Activated CD8-positive, alpha-beta T cell treated with anti-CD3 and anti-CD28 coated beads for 36 hours (primary cell): ENCODE data around the gene VDAC2. TPM values are rescaled to one million over a fixed set of nuclear protein-coding genes. Genes with fewer than 3 reads are reported as not detected.

ENCODE experiments used
- ATAC-seq: fragments of 200-7000 bp; cut with Tn5 transposase; one replicate; pipeline ENCODE4 v1.10.0; 2021; ENCODE audit warnings: mild to moderate bottlenecking, moderate library complexity
- CTCF ChIA-PET: fragments of 350-600 bp; sonication (Branson Sonifier 250); formaldehyde crosslinking; loops from one replicate; lab custom pipeline; 2021; ENCODE audit warnings: antibody characterized with exemption; lab: Charles Lee
- POLR2A ChIA-PET: fragments of 350-600 bp; sonication (Branson Sonifier 250); formaldehyde crosslinking; loops from one replicate; lab custom pipeline; 2021; ENCODE audit warnings: antibody characterized with exemption; lab: Charles Lee
- DNase-seq: peaks from one replicate; pipeline ENCODE4 v3.0.0-alpha.2; 2020
- H3K27ac Mint-ChIP-seq: one replicate; pipeline ENCODE4 v1.8.0; 2021; ENCODE audit warnings: mild to moderate bottlenecking, mixed read lengths
- H3K27me3 Mint-ChIP-seq: one replicate; pipeline ENCODE4 v1.8.0; 2021; ENCODE audit warnings: mixed read lengths
- H3K36me3 Mint-ChIP-seq: one replicate; pipeline ENCODE4 v1.8.0; 2021; ENCODE audit warnings: low read depth, mixed read lengths
- H3K4me1 Mint-ChIP-seq: one replicate; pipeline ENCODE4 v1.8.0; 2021; ENCODE audit warnings: low read depth, mixed read lengths
- H3K4me3 Mint-ChIP-seq: one replicate; pipeline ENCODE4 v1.8.0; 2021; ENCODE audit warnings: mild to moderate bottlenecking, moderate library complexity, mixed read lengths
- H3K9me3 Mint-ChIP-seq: one replicate; pipeline ENCODE4 v1.8.0; 2021; ENCODE audit warnings: mixed read lengths
- CTCF ChIP-seq: fragments of 200-600 bp; IDR thresholded peaks from one replicate; pipeline ENCODE4 v1.8.0; 2022; ENCODE audit warnings: antibody characterized with exemption, mild to moderate bottlenecking
- intact Hi-C: fragments of 100-400 bp; cut with micrococcal nuclease; formaldehyde crosslinking; loops from one replicate; pipeline ENCODE4 v1.10.0; 2022
- total RNA-seq, 2 experiments: library from RNA; stranded (reverse); gene quantifications; one replicate each; pipeline ENCODE4 v1.2.3, GENCODE V29; 2021

The VDAC2 gene
- total RNA-seq, 2 experiments from 2014 or later: 253 to 263 TPM

- peaks cover 1% of the 10 kb centered on the region for H3K36me3 Mint-ChIP-seq
- ChIA-PET CTCF (no interaction called here), POLR2A (no interaction called here)
- no peak overlapping the region for H3K27ac Mint-ChIP-seq
- peaks cover 10% of the 10 kb centered on the region for H3K9me3 Mint-ChIP-seq
- H3K27me3 Mint-ChIP-seq: no peaks in the 10 kb centered on the region
- DNase-seq (no peak), ATAC-seq (no peak)
- no peaks in the 10 kb centered on the region for H3K4me1 Mint-ChIP-seq
- TF ChIP-seq CTCF: no peak
- no peak overlapping the region for H3K4me3 Mint-ChIP-seq
- intact Hi-C loops: no loop called here
These were observed 43.0 kb downstream of the VDAC2 start for GRCh38 chr10:75253281-75254220.

GRCh38 chr10:75254739-75255138 is 44.1 kb downstream of the VDAC2 start:
- DNase-seq: no peak
- Mint-ChIP-seq H3K27me3 (no peaks in the 10 kb centered on the region), H3K4me3 (no peak overlapping the region), H3K4me1 (no peaks in the 10 kb centered on the region), H3K9me3 (peaks cover 10% of the 10 kb centered on the region), H3K27ac (no peak overlapping the region), H3K36me3 (peaks cover 1% of the 10 kb centered on the region)
- POLR2A ChIA-PET: no interaction called here
- CTCF ChIA-PET: no interaction called here
- ATAC-seq: no peak
- intact Hi-C loops: no loop called here
- no peak for TF ChIP-seq CTCF

- POLR2A ChIA-PET: no interaction called here
These were observed 50.4 kb downstream of the VDAC2 start for GRCh38 chr10:75260990-75261389.

GRCh38 chr10:75261813-75262705 is 51.5 kb downstream of the VDAC2 start:
- ChIA-PET POLR2A (no interaction called here), CTCF (interaction anchor here (0.8 kb wide), 1 partner anchor 12 kb away, joined by 3 read pairs; no protein-coding TSS in a partner anchor)
- TF ChIP-seq CTCF: no peak
- DNase-seq: no peak
- no peaks in the 10 kb centered on the region for H3K4me1 Mint-ChIP-seq
- H3K4me3 Mint-ChIP-seq: no peak overlapping the region
- ATAC-seq: no peak
- H3K27me3 Mint-ChIP-seq: no peaks in the 10 kb centered on the region
- no peak overlapping the region for H3K27ac Mint-ChIP-seq
- intact Hi-C loops: no loop called here
- H3K36me3 Mint-ChIP-seq: no peaks in the 10 kb centered on the region
- H3K9me3 Mint-ChIP-seq: no peaks in the 10 kb centered on the region

More at GRCh38 chr10:75260990-75261389, 50.4 kb downstream of the VDAC2 start:
- CTCF ChIA-PET: interaction anchor here (0.8 kb wide), 1 partner anchor 11 kb away, joined by 3 read pairs; no protein-coding TSS in a partner anchor
- intact Hi-C loops: no loop called here
- ATAC-seq (no peak), DNase-seq (no peak)
- Mint-ChIP-seq H3K36me3 (no peaks in the 10 kb centered on the region), H3K27ac (no peak overlapping the region), H3K27me3 (no peaks in the 10 kb centered on the region), H3K9me3 (no peaks in the 10 kb centered on the region), H3K4me3 (no peak overlapping the region), H3K4me1 (no peaks in the 10 kb centered on the region)
- TF ChIP-seq CTCF: no peak
